ENCODE measurements around the gene MPP7.

Gene MPP7

GRCh38 chr10:28307267-28307666, 4.4 kb upstream of the MPP7 start:
- DNase-seq, result no peak

- no peak for DNase-seq
These were observed 2.7 kb upstream of the MPP7 start for GRCh38 chr10:28305553-28305952.

GRCh38 chr10:28304032-28304571, 1.2 kb upstream of the MPP7 start:
- no peak for DNase-seq

DNA sequence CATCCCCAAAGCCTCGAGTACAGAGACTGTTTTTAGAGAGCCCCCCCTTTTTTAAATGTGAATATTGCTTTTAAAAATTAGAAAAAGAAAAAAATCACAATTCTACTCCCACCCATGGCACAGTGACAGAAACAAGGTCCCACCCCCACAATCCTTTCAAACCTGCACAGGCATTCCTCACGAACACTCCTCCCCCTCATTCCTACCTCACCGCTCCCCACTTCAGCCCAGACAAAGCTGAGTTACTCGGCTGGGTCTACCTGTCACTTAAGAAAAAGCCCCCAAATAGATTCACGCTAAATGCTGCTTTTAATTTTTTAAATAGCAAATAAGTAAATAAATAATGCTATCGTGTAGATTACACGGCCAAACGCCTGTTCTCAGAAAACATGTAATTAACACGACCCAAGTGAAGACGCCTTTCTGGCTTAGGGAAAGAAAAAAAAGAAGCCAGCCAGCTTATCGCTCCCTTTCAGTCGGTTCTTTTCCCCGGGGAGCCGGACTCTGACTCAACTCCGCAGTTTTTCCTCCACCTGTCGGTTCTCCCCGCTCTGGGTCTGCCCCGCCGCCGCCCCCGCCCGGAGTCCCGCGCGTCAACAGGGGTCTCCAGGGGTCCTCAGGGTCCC, 739 bp downstream of the MPP7 start:
- peak in 38 of 56 donors; percentile 2 to 66 (median 28) for DNase-seq

DNA sequence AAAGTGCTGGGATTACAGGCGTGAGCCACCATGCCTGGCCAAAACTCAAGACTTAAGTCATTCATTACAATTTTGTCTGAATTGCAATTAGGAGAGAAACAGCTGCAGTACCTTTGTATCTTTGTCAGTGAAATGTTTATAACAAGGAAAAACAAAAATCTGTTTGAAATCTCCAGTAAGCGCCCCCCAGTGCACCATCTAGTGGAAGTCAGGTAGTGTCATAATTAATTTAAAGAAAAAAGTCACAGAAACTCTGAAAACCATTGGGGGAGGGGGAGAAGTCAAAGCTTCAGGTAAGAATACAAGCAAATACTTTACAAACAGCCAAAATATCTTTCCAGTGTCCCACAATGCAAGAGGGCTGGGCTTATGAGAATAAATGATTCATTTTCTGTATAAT, 2.8 kb downstream of the MPP7 start:
- no peak for DNase-seq

DNA sequence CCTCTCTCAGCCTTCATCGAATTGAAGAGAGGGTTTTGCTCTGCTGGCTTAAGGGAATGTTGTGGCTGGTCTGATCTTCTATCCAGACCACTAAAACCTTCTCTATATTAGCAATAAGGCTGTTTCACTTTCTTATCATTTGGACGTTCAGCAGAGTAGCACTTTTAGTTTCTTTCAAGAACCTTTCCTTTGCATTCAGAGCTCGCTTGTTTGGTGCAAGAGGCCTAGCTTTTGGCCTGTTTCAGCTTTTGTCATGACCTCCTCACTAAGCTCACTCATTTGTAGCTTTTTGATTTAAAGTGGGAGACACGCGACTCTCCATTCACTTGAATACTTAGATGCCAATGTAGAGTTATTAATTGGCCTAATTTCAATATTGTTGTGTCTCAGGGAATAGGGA, 3.9 kb downstream of the MPP7 start:
- DNase-seq, result no peak

GRCh38 chr10:28296023-28296422, 6.8 kb downstream of the MPP7 start:
- no peak for DNase-seq

DNA sequence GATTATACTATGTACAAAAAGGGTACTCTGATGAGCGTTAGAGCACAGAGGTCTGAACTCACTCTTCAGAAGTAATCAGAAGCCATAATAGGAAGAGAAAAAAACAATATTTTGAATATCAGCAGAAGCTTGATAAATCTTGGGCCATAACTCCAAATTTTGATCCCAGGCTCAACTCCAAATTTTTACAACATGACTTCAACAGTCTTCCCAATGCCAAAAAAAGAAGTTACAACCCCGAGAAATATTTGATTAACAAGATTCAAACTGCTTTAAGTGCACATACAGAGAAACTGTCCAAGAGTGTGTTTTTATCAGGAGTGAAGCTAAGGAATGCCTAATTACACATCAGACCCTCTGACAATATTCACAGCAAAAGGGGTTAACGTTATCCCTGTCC, 7.5 kb downstream of the MPP7 start:
- no peak for DNase-seq

GRCh38 chr10:28294809-28295208, 8.1 kb downstream of the MPP7 start:
- no peak for DNase-seq

DNA sequence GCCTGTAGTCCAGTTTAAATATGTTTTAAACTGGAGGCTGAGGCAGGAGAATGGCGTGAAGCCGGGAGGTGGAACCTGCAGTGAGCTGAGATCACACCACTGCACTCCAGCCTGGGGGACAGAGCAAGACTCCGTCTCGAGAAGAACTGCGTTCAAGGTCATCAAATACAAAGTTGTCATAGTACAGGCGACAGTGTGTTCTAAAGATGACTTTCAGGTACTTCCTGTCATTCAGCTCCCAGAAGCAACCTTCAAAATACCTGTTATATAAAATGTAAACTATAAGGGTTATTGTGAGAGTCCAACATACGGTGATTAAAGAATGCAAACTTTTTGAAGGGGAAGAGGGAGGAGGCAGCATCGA, 8.7 kb downstream of the MPP7 start:
- no peak for DNase-seq

GRCh38 chr10:28293236-28294168, 9.4 kb downstream of the MPP7 start:
- DNase-seq, result no peak

GRCh38 chr10:28291881-28292297, 11.0 kb downstream of the MPP7 start:
- no peak for DNase-seq

DNA sequence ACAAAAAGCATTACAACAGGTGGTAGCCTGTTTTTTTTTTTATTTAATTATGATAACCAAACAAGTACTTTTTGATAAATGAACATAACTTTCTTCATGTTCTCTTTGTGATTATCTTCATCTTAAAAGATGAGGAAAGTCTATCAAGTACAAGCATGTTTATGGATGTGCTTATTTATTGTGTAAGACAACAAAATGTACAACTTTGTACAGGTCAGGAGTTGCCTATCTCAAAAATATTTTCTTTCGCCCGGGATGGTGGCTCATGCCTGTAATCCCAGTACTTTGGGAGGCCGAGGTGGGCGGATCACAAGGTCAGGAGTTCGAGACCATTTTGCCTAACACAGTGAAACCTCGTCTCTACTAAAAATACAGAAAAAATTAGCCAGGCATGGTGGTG, 17.0 kb downstream of the MPP7 start:
- no peak for DNase-seq

DNA sequence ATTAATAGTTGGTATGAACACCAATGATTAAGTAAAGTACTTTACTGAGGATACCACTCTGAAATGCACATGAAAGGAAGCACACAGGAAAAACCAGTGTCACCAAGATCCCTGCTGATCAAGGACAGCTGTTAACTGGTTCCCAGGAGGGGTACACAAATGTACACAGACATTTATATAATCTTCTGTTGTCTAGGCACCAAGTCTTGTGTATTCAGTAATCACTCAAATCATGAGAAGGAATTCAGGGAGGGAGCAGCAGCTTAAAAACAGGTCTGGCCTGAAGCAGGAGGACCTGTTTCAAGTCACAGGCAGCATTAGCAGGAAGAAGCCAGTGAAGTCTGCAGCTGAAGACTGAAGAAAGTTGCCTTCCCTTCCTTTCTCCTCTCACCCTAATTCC, 18.7 kb downstream of the MPP7 start:
- no peak for DNase-seq

DNA sequence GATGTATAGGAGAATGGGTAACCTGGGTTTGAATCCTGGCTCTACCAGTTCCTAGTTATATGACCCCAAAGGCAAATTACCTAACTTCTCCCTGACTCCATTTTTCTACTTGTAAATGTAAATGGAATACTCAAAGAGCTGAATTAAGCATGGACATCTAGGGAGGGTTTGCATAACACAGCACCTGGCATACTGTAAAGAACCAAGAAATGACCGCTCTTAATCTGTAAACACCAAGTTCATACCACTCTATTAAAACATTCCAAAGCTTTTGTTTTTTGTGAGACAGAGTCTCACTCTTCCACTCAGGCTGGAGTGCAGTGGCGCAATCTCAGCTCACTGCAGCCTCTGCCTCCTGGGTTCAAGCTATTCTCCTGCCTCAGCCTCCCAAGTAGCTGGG, 19.6 kb downstream of the MPP7 start:
- DNase-seq, result no peak

GRCh38 chr10:28282336-28282735, 20.5 kb downstream of the MPP7 start:
- DNase-seq, result no peak

- DNase-seq, result no peak
These were observed 21.0 kb downstream of the MPP7 start for GRCh38 chr10:28281726-28282315.

DNA sequence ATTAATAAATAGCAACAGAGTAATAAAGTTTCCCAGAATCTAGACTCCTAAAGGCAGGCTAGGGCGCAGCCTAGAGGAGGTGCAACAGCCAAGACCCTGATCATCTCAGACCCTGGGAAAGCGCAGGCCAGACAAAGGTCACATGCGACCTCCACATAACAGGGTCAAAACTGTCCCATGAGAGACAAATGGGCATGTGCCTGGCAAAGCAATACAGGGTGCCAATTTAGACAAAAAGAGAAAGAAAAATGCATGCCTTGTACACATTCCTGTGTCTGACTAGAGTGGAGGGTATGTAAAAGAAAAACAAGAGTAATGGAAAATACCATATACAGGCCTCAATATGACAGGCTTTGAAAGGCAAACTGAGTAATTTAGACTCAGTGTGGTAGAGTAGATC, 22.2 kb downstream of the MPP7 start:
- DNase-seq, result no peak

DNA sequence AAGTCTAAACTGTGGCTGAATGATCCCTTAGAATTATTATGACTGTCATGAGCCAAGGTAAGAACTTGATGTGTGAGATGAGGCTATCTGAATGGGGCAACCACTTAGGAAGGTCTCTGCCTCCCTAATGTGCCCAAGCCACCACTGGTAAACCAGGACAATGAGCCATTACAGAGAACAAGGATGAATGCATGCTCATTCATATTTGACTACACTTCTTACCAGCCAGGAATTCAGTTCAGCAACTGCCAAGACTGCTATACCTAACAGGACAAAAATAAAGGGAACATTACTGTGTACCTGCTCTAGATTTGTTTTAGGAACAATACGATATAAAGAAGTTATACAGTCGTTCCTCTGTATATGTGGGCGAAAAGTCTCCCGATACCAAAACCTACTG, 23.0 kb downstream of the MPP7 start:
- no peak for DNase-seq

DNA sequence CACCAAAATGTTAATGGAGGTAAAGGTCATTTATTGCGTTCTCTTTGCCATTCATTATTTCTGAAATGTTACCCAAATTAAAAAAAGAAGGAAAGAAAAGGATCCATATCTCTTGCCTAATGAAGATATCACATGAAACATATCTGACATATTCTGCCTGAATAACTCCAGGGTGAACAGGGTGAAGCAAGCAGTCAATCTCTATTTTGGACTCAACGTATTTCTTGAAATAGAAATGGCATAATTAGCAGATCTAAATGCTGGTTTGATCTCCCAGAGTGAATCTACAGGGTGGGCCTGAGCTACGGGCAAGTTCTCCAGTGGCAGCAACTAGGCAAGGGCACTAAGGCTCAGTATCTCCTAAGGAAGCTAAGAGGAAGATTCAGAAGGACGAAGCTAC, 24.0 kb downstream of the MPP7 start:
- no peak for DNase-seq

DNA sequence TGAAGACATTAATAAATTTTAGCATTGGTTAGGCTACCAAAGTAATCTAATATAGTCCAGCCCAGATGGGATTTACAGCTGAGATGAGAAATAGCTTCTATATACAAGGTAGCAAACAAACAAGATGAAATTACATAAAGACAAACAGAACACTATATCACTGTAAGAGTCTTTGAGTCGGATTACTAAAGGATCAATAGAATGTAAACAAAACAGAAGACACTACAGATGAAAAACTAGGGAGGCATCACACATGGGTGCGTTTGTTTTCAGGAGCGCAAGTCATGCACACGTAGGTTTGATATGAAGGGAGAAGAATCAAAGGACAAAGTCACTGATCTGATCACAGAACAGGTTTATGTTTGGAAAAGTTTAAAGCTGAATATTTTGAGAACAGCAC, 26.5 kb downstream of the MPP7 start:
- no peak for DNase-seq

GRCh38 chr10:28274475-28274874, 28.4 kb downstream of the MPP7 start:
- no peak for DNase-seq

Measured in nucleus accumbens (tissue), 56 donors.